ENCODE results near the gene RIPK1. TPM values are rescaled to one million over a fixed set of nuclear protein-coding genes. Genes with fewer than 3 reads are reported as not detected.
"Not testable (repeated sequence)": the region's sequence is repeated elsewhere in the genome, so short reads cannot be mapped to it uniquely, and the experiment has no call there.

The RIPK1 gene
- total RNA-seq, 1 experiment from 2014 or later, result 19.1 TPM

DNA sequence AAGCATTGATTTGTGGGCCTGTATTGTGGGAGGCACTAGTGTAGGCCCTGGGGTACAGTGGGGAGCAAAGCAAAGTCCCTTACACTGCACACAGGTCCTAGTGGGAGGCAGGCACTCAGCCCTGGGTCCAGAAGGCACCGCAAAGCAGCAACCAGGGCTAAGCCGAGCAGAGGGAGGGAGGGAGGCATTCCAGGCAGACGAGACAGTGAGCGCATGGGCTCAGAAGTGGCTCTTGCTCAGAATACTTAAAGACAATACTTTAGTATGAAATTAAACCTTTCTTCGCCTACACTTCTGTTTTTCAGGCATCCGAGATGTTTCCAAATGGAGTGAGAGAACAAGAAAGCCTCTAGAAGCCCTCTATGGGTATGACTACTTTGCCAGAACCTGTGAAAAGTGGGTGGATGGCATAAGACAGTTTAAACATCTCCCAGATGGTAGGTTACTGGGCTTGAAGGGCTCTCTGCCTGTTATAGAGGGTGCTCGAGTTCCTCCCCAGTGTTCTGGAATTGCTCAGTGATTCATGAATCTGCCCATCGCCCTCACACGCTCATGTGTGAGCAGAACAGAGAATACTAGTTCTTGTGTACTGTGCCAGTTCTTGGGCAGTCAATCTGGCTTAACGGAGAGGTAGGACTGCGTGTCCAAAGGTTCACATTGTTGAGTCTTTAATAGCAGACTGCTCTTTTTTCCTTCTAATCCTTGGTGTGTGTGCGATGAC lies 68.9 kb downstream of the RIPK1 start:
- Histone ChIP-seq H3K79me2 (ENCODE audit: insufficient read depth, low read length) (no peaks in the 10 kb centered on the region), H3K4me2 (ENCODE audit: low read length) (no peak overlapping the region), H3K9me2 (ENCODE audit: insufficient read depth) (no peaks in the 10 kb centered on the region), H3K27me3 (ENCODE audit: insufficient read depth, low read length) (no peaks in the 10 kb centered on the region), H3K9me3 (ENCODE audit: control insufficient read depth in 1 of 2, insufficient read depth in 1 of 2, low read depth in 1 of 2, low read length in 2 of 2) (no peaks in the 10 kb centered on the region), H3K36me3 (ENCODE audit: control insufficient read depth in 1 of 2, insufficient read depth in 2 of 2, low read length in 2 of 2) (peaks cover 0 to 13% of the 10 kb centered on the region in 2 experiments; a peak in 2 of 4 replicates), H3K27ac (ENCODE audit: low read depth, low read length) (no peak overlapping the region), H2AFZ (ENCODE audit: low read depth, low read length, poor library complexity, severe bottlenecking) (no peak overlapping the region), H4K20me1 (ENCODE audit: insufficient read depth) (no peaks in the 10 kb centered on the region), H3K4me3 (replicated peaks in 1 of 2; ENCODE audit: low read depth in 1 of 2, low read length in 2 of 2) (no peak overlapping the region), H3K9ac (ENCODE audit: low read length) (no peak overlapping the region), H3K4me1 (ENCODE audit: control insufficient read depth in 1 of 2, insufficient read depth in 2 of 2, low read length in 2 of 2) (no peaks in the 10 kb centered on the region)
- DNase-seq (ENCODE audit: low read depth, low spot score), result no peak
- POLR2A ChIA-PET, result no interaction called here
- CTCF ChIA-PET, result no interaction called here
- no TSS peak for BruUV-seq (replicated peaks)
- no peak for TF ChIP-seq SIN3A (IDR thresholded peaks at IDR 0.05; ENCODE audit: low read depth)
- TF ChIP-seq SP1 (IDR thresholded peaks at IDR 0.05; ENCODE audit: low read depth), result no peak
- TF ChIP-seq, protein P1, sequence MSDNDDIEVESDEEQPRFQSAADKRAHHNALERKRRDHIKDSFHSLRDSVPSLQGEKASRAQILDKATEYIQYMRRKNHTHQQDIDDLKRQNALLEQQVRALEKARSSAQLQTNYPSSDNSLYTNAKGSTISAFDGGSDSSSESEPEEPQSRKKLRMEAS (IDR thresholded peaks at IDR 0.05), result no peak
- TF ChIP-seq EZH2phosphoT487 (IDR thresholded peaks at IDR 0.05; ENCODE audit: borderline replicate concordance), result no peak
- TF ChIP-seq ZFX (IDR thresholded peaks at IDR 0.05), result no peak
- TF ChIP-seq FOSL1 (IDR thresholded peaks at IDR 0.05; ENCODE audit: low read depth), result no peak
- TF ChIP-seq TCF7L2 (IDR thresholded peaks at IDR 0.05; ENCODE audit: borderline replicate concordance, extremely low read depth, insufficient read depth, insufficient read length), result no peak
- no peak for TF ChIP-seq ZNF274 (IDR thresholded peaks at IDR 0.05; ENCODE audit: low read depth, low read length)
- RAD21 ChIA-PET (ENCODE audit: low non-redundant PET in 1 of 2, low total read pairs in 2 of 2, uncharacterized antibody in 2 of 2, unreplicated experiment in 2 of 2), result no interaction called here
- intact Hi-C loops (cut with micrococcal nuclease), result no loop called here
- no peak for ATAC-seq

DNA sequence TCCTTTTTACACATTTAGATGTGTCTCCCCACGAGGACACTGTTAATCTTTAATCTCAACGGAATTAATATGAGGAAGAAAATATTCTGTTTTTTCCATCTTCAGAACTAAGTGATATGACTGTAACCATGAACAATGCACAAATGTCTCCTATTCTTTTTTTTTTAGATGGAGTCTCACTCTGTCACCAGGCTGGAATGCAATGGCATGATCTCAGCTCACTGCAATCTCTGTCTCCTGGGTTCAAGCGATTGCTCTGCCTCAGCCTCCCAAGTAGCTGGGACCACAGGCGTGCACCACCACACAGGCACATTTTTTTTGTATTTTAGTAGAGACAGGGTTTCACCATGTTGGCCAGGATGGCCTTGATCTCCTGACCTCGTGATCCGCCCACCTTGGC lies 69.6 kb downstream of the RIPK1 start:
- BruUV-seq (replicated peaks); CTCF ChIA-PET; intact Hi-C loops (cut with micrococcal nuclease): not testable (repeated sequence)

More for the DNA sequence above, 69.6 kb downstream of the RIPK1 start:
- H3K9me3 ChIP-seq (ENCODE audit: control insufficient read depth in 1 of 2, insufficient read depth in 1 of 2, low read depth in 1 of 2, low read length in 2 of 2); H2AFZ ChIP-seq (ENCODE audit: low read depth, low read length, poor library complexity, severe bottlenecking); H4K20me1 ChIP-seq (ENCODE audit: insufficient read depth); H3K4me3 ChIP-seq (replicated peaks in 1 of 2; ENCODE audit: low read depth in 1 of 2, low read length in 2 of 2); H3K4me2 ChIP-seq (ENCODE audit: low read length); POLR2A ChIA-PET; H3K9me2 ChIP-seq (ENCODE audit: insufficient read depth); ATAC-seq; DNase-seq (ENCODE audit: low read depth, low spot score); H3K4me1 ChIP-seq (ENCODE audit: control insufficient read depth in 1 of 2, insufficient read depth in 2 of 2, low read length in 2 of 2); H3K27me3 ChIP-seq (ENCODE audit: insufficient read depth, low read length); H3K79me2 ChIP-seq (ENCODE audit: insufficient read depth, low read length); RAD21 ChIA-PET (ENCODE audit: low non-redundant PET in 1 of 2, low total read pairs in 2 of 2, uncharacterized antibody in 2 of 2, unreplicated experiment in 2 of 2); H3K9ac ChIP-seq (ENCODE audit: low read length); H3K27ac ChIP-seq (ENCODE audit: low read depth, low read length): not testable (repeated sequence)
- H3K36me3 ChIP-seq (ENCODE audit: control insufficient read depth in 1 of 2, insufficient read depth in 2 of 2, low read length in 2 of 2), result peaks cover 0 to 13% of the 10 kb centered on the region in 2 experiments; a peak in 2 of 4 replicates

Data from HCT116 (cell line).